Measurements from ENCODE around the gene IFITM10.

The IFITM10 gene

GRCh38 chr11:1762537-1763302, 12.3 kb upstream of the IFITM10 start:
- DNase-seq, result peak; percentile 77

DNA sequence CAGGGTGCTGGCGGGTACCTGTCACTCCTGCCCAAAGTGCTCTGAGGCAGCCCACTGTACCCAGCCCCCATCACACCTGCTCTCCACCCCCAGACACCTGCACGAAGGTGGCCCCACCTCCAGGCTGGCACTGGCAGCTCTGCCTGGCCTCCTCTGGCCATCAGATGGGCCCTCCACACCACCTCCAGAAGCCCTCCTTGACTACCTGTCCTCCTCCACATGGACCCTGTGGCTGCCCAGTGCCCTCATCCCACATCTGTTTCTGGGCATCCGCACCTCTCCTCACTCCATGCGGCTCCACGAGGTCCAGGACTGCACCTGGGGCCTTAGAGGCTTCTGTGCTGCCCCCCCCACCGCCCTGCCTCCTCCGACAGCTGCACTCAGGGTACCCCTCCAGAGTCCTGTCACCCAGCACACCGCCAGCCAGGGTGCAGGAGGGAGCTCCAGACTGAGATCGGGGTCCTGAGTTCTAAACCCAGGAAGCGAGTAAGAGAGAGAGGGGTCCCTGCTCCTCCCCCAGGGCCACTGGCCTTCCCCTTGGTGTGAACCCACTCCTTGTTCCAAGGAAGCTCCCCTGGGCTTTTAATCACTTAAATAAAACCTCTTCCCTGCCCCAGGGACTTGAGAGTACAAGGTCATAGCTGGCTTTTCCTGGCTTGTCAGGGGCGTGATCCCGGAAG, 11.6 kb upstream of the IFITM10 start:
- DNase-seq, result no peak

DNA sequence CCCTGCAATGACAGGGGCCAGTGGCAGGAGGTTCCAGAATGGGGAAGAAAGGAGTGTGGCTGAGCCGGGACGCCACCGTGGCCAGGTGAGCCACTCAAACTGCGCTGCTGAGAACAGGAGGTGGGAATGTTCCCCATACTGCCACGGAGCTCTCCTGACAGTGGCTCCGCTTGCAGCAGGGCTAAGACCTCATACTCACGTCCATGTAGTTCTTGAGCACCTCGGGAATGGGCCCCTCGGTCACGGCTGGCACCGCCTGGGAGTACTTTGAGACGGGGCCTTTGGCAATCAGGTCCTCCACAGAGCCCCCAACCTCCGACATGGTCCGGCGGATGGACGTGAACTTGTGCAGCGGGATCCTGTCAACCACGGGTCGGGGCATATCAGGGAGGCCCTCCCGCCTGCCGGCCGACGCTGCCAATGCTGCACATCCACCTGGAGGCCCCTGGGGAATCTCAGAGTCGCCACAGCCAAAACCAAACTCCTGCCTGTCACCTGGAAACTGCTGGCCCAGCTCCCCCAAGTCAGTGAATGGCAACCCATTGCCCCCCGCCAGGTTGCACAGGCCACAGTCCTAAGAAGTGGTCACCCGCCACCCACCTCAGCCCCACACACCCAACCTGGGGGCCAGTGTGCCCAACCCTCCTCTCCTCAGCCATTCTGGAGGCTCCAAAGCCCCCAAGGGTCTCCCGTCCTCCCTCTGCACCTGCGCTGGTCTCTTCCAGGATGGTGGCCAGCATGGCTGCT, 10.9 kb upstream of the IFITM10 start:
- no peak for DNase-seq

DNA sequence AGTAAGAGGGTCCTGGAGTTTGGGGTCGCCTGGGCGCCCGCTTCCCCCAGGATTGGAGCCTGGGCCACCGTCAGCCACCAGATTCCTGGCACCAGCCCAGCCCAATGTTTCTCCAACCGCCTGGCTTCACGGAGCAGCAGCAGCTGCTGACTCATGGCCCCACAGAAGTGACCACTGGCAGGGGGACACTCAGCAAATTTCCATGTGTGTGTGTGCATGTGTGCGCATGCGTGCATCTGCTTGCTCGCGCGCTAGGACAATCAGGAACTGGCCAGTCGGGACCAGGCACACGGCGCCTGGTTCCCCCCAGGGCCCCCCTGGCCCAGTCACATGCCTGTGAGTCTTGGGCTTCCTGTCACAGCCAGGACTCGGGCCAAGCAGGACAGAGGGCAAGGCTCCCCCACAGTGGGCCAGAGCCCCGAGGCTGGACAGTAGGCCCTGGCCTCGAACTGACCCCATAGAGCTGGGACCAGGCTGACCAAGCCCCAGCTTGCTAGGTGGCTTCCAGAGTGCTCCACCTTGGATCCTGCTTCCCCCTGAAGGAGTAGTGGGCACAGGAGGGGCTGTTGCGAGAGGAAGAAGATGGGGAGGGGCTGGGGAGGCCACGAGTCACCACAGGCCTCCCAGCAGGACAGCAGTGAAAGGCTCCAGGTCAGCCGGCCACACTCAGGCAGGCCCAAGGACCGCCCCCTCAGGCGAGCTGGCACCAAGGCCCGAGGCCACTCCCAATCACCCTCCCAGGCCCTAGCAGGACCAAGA, 10.1 kb upstream of the IFITM10 start:
- DNase-seq, result no peak

DNA sequence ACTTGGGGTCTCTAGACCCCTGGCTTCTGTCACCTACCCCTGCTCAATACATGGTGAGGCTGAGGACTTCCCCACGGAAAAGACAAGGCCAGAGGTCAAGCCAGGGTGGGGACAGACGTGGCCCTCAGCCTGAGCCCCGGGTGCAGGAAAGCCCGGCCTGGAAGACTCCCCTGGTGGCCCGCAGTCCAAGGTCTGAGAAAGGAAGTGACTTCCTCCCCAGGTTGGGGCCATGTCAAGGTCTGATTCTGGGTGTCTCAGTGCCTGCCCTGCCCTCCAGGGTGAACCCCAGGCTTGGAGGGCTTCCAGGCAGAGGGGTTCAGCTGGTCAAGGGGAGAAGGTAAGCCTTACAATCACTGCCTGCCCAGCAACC, 9.4 kb upstream of the IFITM10 start:
- no peak for DNase-seq

GRCh38 chr11:1759151-1759850, 8.9 kb upstream of the IFITM10 start:
- no peak for DNase-seq

DNA sequence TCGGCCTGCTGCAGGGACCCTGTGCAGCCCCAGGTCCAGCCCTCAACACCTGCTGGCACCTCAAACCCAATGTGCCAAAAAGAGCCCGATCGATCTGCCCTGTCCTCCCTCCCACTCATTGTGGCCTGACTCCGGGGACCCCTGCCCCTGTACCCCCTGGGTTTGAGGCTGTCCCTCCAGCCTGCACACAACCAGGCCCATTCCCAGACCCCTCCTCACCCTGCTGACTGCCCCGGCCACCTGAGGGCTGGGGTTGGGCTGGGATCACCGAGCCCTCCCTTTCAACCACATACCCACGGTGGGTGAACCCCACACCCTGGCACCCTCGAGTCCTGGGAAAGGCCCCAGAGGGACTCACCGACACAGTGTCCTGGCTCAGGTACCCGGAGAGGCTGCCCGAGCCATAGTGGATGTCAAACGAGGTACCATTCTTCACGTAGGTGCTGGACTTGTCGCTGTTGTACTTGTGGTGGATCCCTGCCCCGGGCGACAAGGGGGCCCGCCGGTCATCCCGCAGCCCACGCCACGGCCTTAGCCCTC, 8.3 kb upstream of the IFITM10 start:
- DNase-seq, result no peak

DNA sequence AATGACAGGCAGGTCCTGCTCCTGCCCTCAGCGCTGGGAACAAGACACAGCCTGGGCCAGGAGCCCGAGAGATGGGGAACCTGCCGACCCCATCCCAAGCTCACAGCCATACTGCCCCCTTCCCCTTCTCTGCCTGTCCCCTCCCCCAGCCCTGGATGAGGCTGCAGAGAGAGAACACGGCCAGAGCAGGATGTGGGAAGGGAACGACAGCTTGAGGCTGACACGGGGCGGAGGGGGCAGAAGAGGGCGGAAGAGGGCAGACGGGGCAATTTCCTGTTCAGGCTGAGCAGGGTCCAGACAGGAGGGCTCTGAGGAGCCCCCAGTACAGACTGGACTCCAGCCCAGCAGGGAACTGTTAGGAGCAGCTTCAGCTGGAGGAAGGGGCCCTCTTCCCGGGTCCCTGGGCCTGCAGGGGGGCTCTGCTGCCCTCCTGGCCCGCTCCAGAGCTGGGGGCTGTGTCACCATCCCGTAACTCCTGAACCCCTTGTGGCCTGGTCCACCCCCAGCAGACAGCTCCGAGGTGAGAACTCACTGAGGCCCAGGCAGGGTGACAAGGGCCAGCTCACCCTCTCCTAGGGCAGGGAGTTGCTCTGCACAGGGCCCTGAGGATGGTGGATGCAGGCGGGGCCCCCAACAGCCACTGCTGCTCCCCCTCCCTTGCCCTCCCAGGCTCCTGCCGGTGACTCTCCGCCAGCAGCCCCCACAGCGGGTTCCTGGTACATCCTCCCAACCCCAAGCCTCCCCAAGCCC, 7.6 kb upstream of the IFITM10 start:
- no peak for DNase-seq

GRCh38 chr11:1756791-1757771, 6.7 kb upstream of the IFITM10 start:
- DNase-seq, result no peak

DNA sequence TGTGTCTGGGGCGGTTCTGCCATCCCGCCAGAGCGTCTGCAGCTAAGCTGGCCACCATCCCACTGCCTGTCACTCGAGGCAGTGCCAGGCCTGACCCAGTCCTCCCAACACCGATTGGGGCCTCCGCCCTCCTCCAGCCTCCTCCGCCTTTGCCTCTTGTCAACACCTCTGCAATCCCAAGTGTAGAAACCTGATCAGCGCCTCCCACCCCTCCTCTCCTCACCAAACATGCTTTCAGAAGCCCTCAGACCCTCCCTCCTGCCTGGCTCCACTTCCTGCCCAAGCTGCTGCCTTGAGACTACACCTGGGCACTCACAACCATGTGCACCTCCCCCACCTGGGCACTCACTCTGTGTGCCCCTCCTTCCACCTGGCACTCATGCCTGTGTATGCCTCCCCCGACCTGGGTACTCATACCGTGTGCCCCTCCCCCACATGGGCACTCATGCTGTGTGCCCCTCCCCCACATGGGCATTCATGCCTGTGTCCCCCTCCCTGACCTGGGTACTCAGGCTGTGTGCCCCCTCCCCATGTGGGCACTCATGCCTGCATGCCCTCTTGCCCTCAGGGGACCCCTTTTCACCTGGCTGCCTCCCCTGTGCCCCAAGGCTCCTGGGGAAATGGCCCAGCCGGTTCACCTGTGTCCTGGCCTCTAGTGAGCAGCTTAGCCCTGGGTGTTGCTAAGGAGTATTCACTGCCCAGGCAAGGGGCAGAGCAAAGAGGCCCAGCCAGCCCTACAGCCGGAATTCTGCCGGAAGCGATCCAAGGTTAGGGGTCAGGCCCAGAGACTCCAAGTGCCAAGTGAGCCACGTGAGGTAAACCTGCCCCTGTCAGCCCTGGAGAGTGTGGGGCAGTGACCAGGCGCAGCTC, 5.5 kb upstream of the IFITM10 start:
- DNase-seq, result no peak

DNA sequence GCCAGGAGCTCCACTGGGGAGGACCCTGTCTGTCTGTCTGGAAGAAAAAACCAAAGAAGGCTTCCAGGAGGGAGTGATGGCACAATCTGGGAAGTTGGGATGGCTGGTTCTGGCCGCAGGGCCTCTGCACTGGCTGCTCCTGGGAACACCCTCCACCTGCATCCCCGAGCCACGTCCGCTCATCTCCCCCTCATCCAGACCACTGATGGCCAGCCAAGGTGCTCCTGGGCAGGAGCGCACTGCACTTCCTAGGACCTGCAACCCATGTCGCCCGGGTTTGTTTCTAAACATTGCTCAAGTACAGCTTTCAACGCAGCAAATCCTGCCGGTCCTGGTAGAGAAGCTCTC, 4.9 kb upstream of the IFITM10 start:
- no peak for DNase-seq

- DNase-seq, result no peak
Observed at GRCh38 chr11:1754376-1755150, 4.2 kb upstream of the IFITM10 start.

GRCh38 chr11:1753929-1754305, 3.5 kb upstream of the IFITM10 start:
- DNase-seq, result no peak

- no peak for DNase-seq
Observed at GRCh38 chr11:1753229-1753928, 3.0 kb upstream of the IFITM10 start.

- DNase-seq, result no peak
Observed at GRCh38 chr11:1752907-1753228, 2.5 kb upstream of the IFITM10 start.

DNA sequence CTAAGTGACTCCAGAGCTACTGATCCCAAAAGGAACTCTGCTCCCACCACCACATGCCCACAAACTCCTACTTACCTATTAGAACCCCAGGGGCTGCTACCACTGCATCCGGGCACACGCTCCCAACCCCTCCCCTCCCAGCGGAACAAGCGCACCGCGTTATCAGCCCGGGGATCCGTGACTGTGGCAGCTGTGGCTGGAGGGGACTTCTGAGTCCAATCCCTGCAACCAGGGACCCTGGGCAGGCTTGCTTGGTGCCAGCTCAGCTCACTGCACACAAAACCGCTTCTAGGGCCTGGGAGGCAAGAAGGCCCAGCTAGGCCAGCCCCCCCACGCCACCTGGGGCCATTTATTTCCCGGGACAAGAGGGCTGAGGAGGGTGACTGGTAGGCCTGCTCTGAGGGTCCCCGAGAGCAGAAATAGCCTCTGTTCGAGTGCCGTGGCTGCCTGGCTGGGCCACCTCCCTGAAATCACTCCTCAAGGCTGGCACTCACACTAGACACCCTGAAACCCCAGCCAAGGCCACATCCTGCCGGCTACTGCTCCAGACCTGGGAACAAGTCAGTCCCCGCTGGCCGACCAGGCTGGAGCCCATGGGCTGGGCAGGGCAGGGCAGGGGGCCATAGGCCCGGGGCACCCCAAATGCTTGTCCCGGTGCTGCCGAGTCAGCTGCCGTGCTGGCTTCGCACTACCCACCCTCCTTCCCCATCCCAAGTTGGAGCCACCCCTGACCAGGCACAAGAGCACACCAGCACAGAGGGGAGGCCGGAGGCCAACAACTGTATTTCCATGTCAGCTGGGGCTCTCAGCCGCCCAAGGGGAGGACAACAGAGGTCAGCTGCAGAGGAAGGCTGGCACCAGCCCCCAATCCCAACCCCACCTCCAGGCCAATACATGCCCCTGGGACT, 1.9 kb upstream of the IFITM10 start:
- no peak for DNase-seq

GRCh38 chr11:1751531-1751921, 1.1 kb upstream of the IFITM10 start:
- DNase-seq, result no peak

Measured in 8988T (cell line).